Astrocyte (in vitro differentiated cells and primary cell): ENCODE data around the gene KIFBP. TPM values are rescaled to one million over a fixed set of nuclear protein-coding genes. Genes with fewer than 3 reads are reported as not detected.
"Not testable (repeated sequence)": the region's sequence is repeated elsewhere in the genome, so short reads cannot be mapped to it uniquely, and the experiment has no call there.

Source experiments
- DNase-seq: peaks from one replicate; pipeline ENCODE4 v3.0.0-alpha.2; 2010; ENCODE audit warnings: low read depth
- FAIRE-seq: peaks from 2 replicates; lab custom pipeline; 2011; peaks lifted over from hg19 to GRCh38; lab: Jason Lieb, UNC
- H2AFZ ChIP-seq: 2 replicates; pipeline ENCODE4 v1.6.0; 2012; ENCODE audit warnings: low read depth, low read length, inconsistent platforms
- H3K27ac ChIP-seq: 2 replicates; pipeline ENCODE4 v1.5.1; 2011; ENCODE audit warnings: low read depth, low read length, inconsistent platforms
- H3K27me3 ChIP-seq: 2 replicates; pipeline ENCODE4 v1.6.0; 2011; ENCODE audit warnings: low read length, inconsistent platforms; ENCODE audit not compliant: insufficient read depth
- H3K36me3 ChIP-seq: 2 replicates; pipeline ENCODE4 v1.5.1; 2011; ENCODE audit warnings: low read length, inconsistent platforms; ENCODE audit not compliant: insufficient read depth
- H3K4me1 ChIP-seq: 2 replicates; pipeline ENCODE4 v1.5.1; 2011; ENCODE audit warnings: low read length, inconsistent platforms; ENCODE audit not compliant: insufficient read depth
- H3K4me2 ChIP-seq: 2 replicates; pipeline ENCODE4 v1.6.0; 2012; ENCODE audit warnings: low read length, inconsistent platforms
- H3K4me3 ChIP-seq: 2 replicates; pipeline ENCODE4 v1.5.1; 2011; ENCODE audit warnings: low read depth, mild to moderate bottlenecking, low read length, inconsistent platforms; ENCODE audit not compliant: insufficient read depth
- H3K79me2 ChIP-seq: 2 replicates; pipeline ENCODE4 v1.6.0; 2012; ENCODE audit warnings: mild to moderate bottlenecking, low read length, inconsistent platforms; ENCODE audit not compliant: insufficient read depth
- H3K9ac ChIP-seq: 2 replicates; pipeline ENCODE4 v1.6.0; 2012; ENCODE audit warnings: mild to moderate bottlenecking, low read length, inconsistent platforms
- H3K9me3 ChIP-seq: 2 replicates; pipeline ENCODE4 v1.5.1; 2012; ENCODE audit warnings: low read depth, mild to moderate bottlenecking, low read length, inconsistent platforms; ENCODE audit not compliant: insufficient read depth
- H4K20me1 ChIP-seq: 2 replicates; pipeline ENCODE4 v1.6.0; 2012; ENCODE audit warnings: low read length, inconsistent platforms; ENCODE audit not compliant: insufficient read depth
- H3K27ac Mint-ChIP-seq: one replicate; pipeline ENCODE4 v1.8.0; 2021; ENCODE audit warnings: mild to moderate bottlenecking, mixed read lengths; ENCODE audit not compliant: unreplicated experiment
- H3K27me3 Mint-ChIP-seq: one replicate; pipeline ENCODE4 v1.8.0; 2021; ENCODE audit warnings: low read depth, mixed read lengths; ENCODE audit not compliant: unreplicated experiment
- H3K36me3 Mint-ChIP-seq: one replicate; pipeline ENCODE4 v1.8.0; 2021; ENCODE audit warnings: low read depth, mixed read lengths; ENCODE audit not compliant: unreplicated experiment
- H3K4me1 Mint-ChIP-seq: one replicate; pipeline ENCODE4 v1.8.0; 2021; ENCODE audit warnings: low read depth, mixed read lengths; ENCODE audit not compliant: unreplicated experiment
- H3K4me3 Mint-ChIP-seq: one replicate; pipeline ENCODE4 v1.8.0; 2021; ENCODE audit warnings: mild to moderate bottlenecking, moderate library complexity, mixed read lengths; ENCODE audit not compliant: unreplicated experiment
- H3K9me3 Mint-ChIP-seq: one replicate; pipeline ENCODE4 v1.8.0; 2021; ENCODE audit warnings: mild to moderate bottlenecking, mixed read lengths; ENCODE audit not compliant: unreplicated experiment
- CTCF ChIP-seq: IDR thresholded peaks from 2 replicates; pipeline ENCODE4 v1.5.1; 2011; ENCODE audit warnings: low read depth, mild to moderate bottlenecking, inconsistent platforms, low read length, moderate library complexity; ENCODE audit not compliant: insufficient read depth
- EZH2 ChIP-seq: IDR thresholded peaks from 2 replicates; pipeline ENCODE4 v1.6.1; 2012; ENCODE audit warnings: mild to moderate bottlenecking, low read length, inconsistent platforms; ENCODE audit not compliant: insufficient read depth
- total RNA-seq: library from RNA; stranded (reverse); gene quantifications from 2 replicates; pipeline ENCODE4 v1.2.1, GENCODE V29; 2021

Gene KIFBP
- total RNA-seq, 1 donor from 2014 or later = 39.2 TPM

- H3K9me3 ChIP-seq = peaks cover 6% of the 10 kb centered on the region
- H4K20me1 ChIP-seq = no peaks in the 10 kb centered on the region
- H3K4me3 ChIP-seq = no peak overlapping the region
- no peak overlapping the region for H3K9ac ChIP-seq
- TF ChIP-seq CTCF = no peak
- TF ChIP-seq EZH2 = no peak
- no peaks in the 10 kb centered on the region for H3K4me1 ChIP-seq
- H3K36me3 ChIP-seq = no peaks in the 10 kb centered on the region
- H3K27ac ChIP-seq = no peak overlapping the region
- Mint-ChIP-seq H3K4me3 (no peak overlapping the region), H3K36me3 (no peaks in the 10 kb centered on the region), H3K9me3 (peaks cover 5% of the 10 kb centered on the region), H3K4me1 (no peaks in the 10 kb centered on the region), H3K27me3 (peaks cover 13% of the 10 kb centered on the region), H3K27ac (no peak overlapping the region)
- H3K4me2 ChIP-seq = no peak overlapping the region
- no peak for FAIRE-seq
- no peak overlapping the region for H2AFZ ChIP-seq
- H3K27me3 ChIP-seq = no peaks in the 10 kb centered on the region
- H3K79me2 ChIP-seq = no peaks in the 10 kb centered on the region
- DNase-seq = no peak
Measured at GRCh38 chr10:69033256-69033655, 44.7 kb downstream of the KIFBP start.

DNA sequence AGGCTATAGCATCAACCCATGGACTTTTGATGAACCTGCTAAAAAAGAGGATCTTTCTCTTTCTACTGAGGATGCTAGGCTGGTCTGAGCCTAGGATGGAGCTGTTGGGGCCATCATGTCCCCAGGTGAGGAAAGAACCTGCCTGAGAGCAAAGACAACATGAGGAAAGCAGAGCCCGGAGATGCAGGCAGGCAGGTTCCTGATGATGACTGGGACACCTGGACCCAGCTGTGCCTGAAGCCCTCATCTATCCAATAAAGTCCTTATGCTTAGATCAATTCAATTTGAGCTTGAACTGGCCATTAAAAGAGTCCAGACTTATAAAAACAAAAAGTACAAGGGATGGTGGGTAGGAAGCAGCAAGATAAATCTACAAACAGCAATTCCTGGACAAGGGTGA is 48.9 kb downstream of the KIFBP start:
- no peak overlapping the region for H3K4me3 ChIP-seq
- no peaks in the 10 kb centered on the region for H4K20me1 ChIP-seq
- Mint-ChIP-seq H3K27me3 (peaks cover 13% of the 10 kb centered on the region), H3K27ac (no peak overlapping the region), H3K9me3 (peaks cover 5% of the 10 kb centered on the region), H3K4me3 (no peak overlapping the region), H3K36me3 (no peaks in the 10 kb centered on the region), H3K4me1 (no peaks in the 10 kb centered on the region)
- no peak overlapping the region for H2AFZ ChIP-seq
- H3K9ac ChIP-seq = no peak overlapping the region
- FAIRE-seq (no peak), DNase-seq (no peak)
- TF ChIP-seq EZH2 (no peak), CTCF (no peak)
- no peaks in the 10 kb centered on the region for H3K4me1 ChIP-seq
- no peak overlapping the region for H3K4me2 ChIP-seq
- H3K27ac ChIP-seq = no peak overlapping the region
- H3K27me3 ChIP-seq = no peaks in the 10 kb centered on the region
- no peaks in the 10 kb centered on the region for H3K36me3 ChIP-seq
- no peaks in the 10 kb centered on the region for H3K79me2 ChIP-seq
- no peaks in the 10 kb centered on the region for H3K9me3 ChIP-seq

DNA sequence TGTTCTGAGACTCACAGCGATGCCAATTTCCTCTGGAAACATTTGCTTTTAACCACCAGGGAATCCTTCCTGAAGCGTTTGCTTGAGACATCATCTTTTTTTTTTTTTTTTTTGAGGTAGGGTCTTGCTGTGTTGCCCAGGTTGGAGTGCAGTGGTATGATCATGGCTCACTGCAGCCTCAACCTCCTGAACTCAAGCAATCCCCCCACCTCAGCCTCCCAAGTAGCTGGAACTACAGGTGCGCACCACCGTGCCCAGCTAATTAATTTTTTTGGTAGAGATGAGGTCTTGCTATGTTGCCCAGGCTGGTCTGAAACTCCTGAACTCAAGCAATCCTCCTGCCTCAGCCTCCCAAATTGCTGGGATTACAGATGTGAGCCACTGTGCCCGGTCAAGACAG is 52.3 kb downstream of the KIFBP start:
- H3K27me3 ChIP-seq, H3K9me3 ChIP-seq, H3K4me1 ChIP-seq, H3K4me1 Mint-ChIP-seq, H3K27me3 Mint-ChIP-seq, H3K27ac ChIP-seq, H3K9me3 Mint-ChIP-seq, H3K4me2 ChIP-seq, FAIRE-seq, H3K36me3 ChIP-seq, H3K36me3 Mint-ChIP-seq, H3K79me2 ChIP-seq, DNase-seq, H3K4me3 ChIP-seq, H4K20me1 ChIP-seq, H2AFZ ChIP-seq, H3K4me3 Mint-ChIP-seq, H3K9ac ChIP-seq, H3K27ac Mint-ChIP-seq: not testable (repeated sequence)
